ENCODE data around the gene MARVELD1. TPM values are rescaled to one million over a fixed set of nuclear protein-coding genes. Genes with fewer than 3 reads are reported as not detected.
A peak's percentile ranks its signal among the peaks of the same experiment; 100 is the strongest.

MARVELD1 gene
- total and polyA plus RNA-seq, 7 donors: 16.2 to 40.7 (median 20.0) TPM

DNA sequence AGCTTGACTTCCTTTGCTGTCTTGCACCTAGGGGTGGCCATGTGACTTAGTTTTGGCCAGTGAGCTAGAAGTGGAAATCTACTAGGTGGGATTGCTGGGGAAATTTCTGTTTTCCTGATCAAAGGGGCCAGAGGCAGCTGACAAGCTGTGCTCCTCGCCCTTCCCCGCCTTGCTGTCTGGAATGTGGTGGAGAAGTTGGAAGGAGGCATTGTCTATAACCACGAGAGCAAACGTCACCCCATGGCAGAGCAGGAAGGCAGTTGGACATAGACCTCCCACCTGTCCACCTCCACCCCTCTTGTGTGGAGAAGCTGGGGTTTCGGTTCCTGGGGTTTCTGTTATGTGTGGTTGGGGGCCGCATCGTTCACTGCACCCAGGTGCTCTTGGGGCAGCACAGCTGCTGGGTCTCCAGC is 51.0 kb downstream of the MARVELD1 start:
- WGBS, 2 donors: 44 to 58% methylated on average over 7 of the region's 7 CpGs
- intact Hi-C loops (cut with DNase I): no loop called here
- DNase-seq: no peak
- TF ChIP-seq POLR2AphosphoS5 (IDR thresholded peaks at IDR 0.05) (no peak), POLR2A (IDR thresholded peaks at IDR 0.05) (no peak)
- TF ChIP-seq, protein P1, sequence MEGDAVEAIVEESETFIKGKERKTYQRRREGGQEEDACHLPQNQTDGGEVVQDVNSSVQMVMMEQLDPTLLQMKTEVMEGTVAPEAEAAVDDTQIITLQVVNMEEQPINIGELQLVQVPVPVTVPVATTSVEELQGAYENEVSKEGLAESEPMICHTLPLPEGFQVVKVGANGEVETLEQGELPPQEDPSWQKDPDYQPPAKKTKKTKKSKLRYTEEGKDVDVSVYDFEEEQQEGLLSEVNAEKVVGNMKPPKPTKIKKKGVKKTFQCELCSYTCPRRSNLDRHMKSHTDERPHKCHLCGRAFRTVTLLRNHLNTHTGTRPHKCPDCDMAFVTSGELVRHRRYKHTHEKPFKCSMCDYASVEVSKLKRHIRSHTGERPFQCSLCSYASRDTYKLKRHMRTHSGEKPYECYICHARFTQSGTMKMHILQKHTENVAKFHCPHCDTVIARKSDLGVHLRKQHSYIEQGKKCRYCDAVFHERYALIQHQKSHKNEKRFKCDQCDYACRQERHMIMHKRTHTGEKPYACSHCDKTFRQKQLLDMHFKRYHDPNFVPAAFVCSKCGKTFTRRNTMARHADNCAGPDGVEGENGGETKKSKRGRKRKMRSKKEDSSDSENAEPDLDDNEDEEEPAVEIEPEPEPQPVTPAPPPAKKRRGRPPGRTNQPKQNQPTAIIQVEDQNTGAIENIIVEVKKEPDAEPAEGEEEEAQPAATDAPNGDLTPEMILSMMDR (IDR thresholded peaks at IDR 0.05): no peak
- H3K9me3 ChIP-seq: no peaks in the 10 kb centered on the region
- no peak overlapping the region for H3K4me3 ChIP-seq
- H3K27me3 ChIP-seq: peaks cover 0 to 8% (median 2%) of the 10 kb centered on the region in 3 donors
- no peaks in the 10 kb centered on the region for H3K4me1 ChIP-seq
- H3K27ac ChIP-seq: peak overlapping the region in 2 of 4 donors; percentile 31 to 60
- peaks cover 5 to 20% (median 9%) of the 10 kb centered on the region in 4 donors for H3K36me3 ChIP-seq

DNA sequence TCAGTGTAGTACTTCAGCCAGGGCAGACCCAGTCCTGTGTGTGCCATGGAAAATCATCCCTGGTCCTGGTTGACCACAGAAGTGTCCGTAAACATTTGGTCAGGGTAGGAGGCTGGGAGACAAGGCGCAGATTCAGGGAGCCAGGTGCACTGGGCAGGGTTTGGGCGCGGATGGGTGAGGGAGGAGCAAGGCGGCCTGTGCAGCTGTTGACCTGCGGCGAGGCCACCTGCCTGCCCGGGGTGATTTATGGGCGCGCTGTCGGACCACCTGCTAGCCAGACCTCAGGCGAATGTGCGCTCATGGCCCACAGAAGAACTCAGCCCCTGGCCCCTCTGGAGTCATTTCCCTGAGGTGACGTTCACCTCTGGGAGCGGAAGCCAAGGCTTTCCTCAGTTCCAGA is 51.7 kb downstream of the MARVELD1 start:
- TF ChIP-seq POLR2A (IDR thresholded peaks at IDR 0.05) (no peak), EP300 (IDR thresholded peaks at IDR 0.05) (no peak), POLR2AphosphoS5 (IDR thresholded peaks at IDR 0.05) (no peak)
- TF ChIP-seq, protein P1 (IDR thresholded peaks at IDR 0.05): no peak
- peaks cover 4 to 15% (median 8%) of the 10 kb centered on the region in 3 donors for H3K27me3 ChIP-seq
- DNase-seq: no peak
- H3K4me3 ChIP-seq: no peak overlapping the region
- no peaks in the 10 kb centered on the region for H3K9me3 ChIP-seq
- peak overlapping the region in 2 of 4 donors; percentile 31 to 60 for H3K27ac ChIP-seq
- intact Hi-C loops (cut with DNase I): no loop called here
- peaks cover under 1 to 14% (median 3%) of the 10 kb centered on the region in 4 donors for H3K36me3 ChIP-seq
- 26 to 70% methylated on average over 15 of the region's 15 CpGs for WGBS, 2 donors
- H3K4me1 ChIP-seq: no peaks in the 10 kb centered on the region

DNA sequence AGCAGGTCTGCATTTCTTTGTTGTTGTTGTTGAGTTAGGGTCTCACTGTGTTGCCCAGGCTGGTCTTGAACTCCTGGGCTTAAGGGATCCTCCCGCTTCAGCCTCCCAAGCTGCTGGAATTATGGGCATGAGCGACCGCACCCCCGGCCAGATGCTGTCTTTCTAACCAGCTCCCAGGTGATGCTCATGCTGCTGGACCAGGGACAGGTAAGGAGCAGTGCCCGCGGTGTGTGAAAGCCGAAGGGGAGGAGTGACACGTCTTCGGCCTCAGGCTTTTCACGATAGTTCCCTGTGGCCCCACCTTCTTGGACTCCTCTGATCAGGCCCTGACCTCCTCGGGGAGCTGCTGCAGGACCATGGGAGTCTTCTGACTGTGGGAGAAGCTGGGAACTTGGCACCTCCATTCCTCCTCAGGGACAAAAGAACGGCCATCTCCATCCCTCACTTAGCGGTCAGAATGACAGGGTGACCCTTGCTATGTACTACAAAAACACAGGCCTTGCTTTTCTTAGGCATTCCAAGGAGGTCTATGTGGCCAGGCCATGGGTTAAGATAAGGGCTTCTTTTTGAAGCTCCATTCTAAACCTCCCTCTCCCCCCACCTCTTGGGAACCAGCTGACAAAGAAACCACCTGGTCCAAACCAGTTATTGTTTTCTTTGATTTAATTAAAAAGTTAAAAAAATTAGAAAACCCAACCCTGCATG is 52.7 kb downstream of the MARVELD1 start:
- H3K9me3 ChIP-seq: no peaks in the 10 kb centered on the region
- intact Hi-C loops (cut with DNase I): no loop called here
- TF ChIP-seq, protein P1 (IDR thresholded peaks at IDR 0.05): no peak
- TF ChIP-seq POLR2A (IDR thresholded peaks at IDR 0.05) (no peak), EP300 (IDR thresholded peaks at IDR 0.05) (no peak), POLR2AphosphoS5 (IDR thresholded peaks at IDR 0.05) (no peak)
- WGBS, 2 donors: 93 to 94% methylated on average over 13 of the region's 13 CpGs
- no peak overlapping the region for H3K27ac ChIP-seq
- H3K27me3 ChIP-seq: peaks cover 8 to 26% (median 19%) of the 10 kb centered on the region in 3 donors
- H3K4me1 ChIP-seq: peaks cover 0 to 5% (median 4%) of the 10 kb centered on the region in 4 donors
- peaks cover 0 to 7% (median 0%) of the 10 kb centered on the region in 4 donors for H3K36me3 ChIP-seq
- DNase-seq: no peak
- no peak overlapping the region for H3K4me3 ChIP-seq

DNA sequence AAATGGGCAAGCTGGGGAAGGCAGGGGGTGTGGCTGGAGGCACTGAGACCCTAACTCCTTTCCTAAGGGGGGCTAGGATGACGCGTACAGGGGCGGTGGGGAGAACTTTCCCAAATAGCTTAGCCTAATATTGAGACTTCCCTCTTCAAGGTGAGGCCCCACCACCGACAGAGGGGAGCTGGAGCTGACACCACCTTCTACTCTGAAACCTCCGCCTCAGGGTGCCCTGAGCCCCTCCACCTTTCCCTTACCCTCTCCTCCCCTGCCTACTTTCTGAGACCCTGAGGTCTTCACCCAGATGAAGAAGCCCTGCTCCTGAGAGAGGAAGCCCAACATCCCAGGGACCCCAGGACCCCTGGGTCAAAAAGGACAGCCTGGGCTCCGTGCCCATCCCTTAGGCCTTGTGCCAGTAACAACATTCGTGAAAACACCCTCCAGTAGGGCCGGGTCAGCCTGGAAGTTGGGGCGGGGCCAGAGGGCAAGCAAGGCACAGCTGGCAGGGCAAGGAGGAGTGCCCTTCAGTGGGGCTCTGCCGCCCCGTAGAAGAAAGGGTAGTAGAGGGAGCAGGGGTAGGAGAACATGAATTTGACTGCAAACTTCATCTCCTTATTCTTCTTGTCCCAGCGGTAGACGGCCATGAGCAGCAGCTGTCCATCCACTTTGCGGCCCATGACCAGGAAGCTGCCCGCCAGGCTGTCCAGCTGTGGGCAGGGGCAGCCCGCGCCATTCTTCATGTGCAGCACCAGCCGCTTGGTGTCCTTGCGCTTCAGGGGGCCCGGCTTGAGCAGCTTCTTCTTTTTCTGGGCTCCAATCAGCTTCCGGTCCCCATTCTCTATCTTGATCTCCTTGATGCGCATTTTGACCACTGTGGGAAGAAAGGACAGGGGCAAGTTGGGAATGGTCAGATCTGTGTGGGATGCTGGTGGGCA is 53.7 kb downstream of the MARVELD1 start:
- TF ChIP-seq EP300 (IDR thresholded peaks at IDR 0.05) (no peak), POLR2AphosphoS5 (IDR thresholded peaks at IDR 0.05) (no peak), POLR2A (IDR thresholded peaks at IDR 0.05) (no peak)
- TF ChIP-seq, protein P1 (IDR thresholded peaks at IDR 0.05): no peak
- no peak for DNase-seq
- Histone ChIP-seq H3K36me3 (peaks cover 0 to 2% (median 0%) of the 10 kb centered on the region in 4 donors), H3K4me3 (no peak overlapping the region), H3K9me3 (no peaks in the 10 kb centered on the region), H3K4me1 (peaks cover 0 to 11% (median 8%) of the 10 kb centered on the region in 4 donors), H3K27me3 (peaks cover 14 to 36% (median 27%) of the 10 kb centered on the region in 3 donors), H3K27ac (no peak overlapping the region)
- intact Hi-C loops (cut with DNase I): no loop called here
- WGBS, 2 donors: 74 to 88% methylated on average over 22 of the region's 22 CpGs

Other genes with a start within 250 kb of the MARVELD1 start
- gene MMS19, start 215.3 kb upstream of the MARVELD1 start, total RNA-seq: 10 to 100 TPM; 37.9 to 79.8 (median 57.9) TPM
- 10 to 100 TPM; 29.4 to 48.9 (median 34.2) TPM for gene MMS19, start 215.3 kb upstream of the MARVELD1 start, polyA plus RNA-seq
- gene UBTD1, start 214.8 kb upstream of the MARVELD1 start, total RNA-seq: 1 to 10 TPM; 4.3 to 7.9 (median 7.4) TPM
- 1 to 10 TPM; 2.3 to 5.9 (median 5.4) TPM for gene UBTD1, start 214.8 kb upstream of the MARVELD1 start, polyA plus RNA-seq
- under 1 TPM in 1 of 4 donors, not detected in 3; 0.49 TPM for gene ANKRD2, start 141.0 kb upstream of the MARVELD1 start, total RNA-seq
- 1 to 10 TPM in 1 of 3 donors, under 1 TPM in 1, not detected in 1; 0.31 to 1.2 TPM for gene ANKRD2, start 141.0 kb upstream of the MARVELD1 start, polyA plus RNA-seq
- under 1 TPM in 1 of 4 donors, not detected in 3; 0.71 TPM for gene HOGA1, start 129.3 kb upstream of the MARVELD1 start, total RNA-seq
- gene HOGA1, start 129.3 kb upstream of the MARVELD1 start, polyA plus RNA-seq: 1 to 10 TPM in 1 of 3 donors, under 1 TPM in 1, not detected in 1; 0.26 to 1.2 TPM
- gene C10orf62, start 124.0 kb upstream of the MARVELD1 start, total RNA-seq: not detected
- not detected for gene C10orf62, start 124.0 kb upstream of the MARVELD1 start, polyA plus RNA-seq
- gene MORN4, start 80.2 kb upstream of the MARVELD1 start, total RNA-seq: 10 to 100 TPM in 1 of 4 donors, 1 to 10 TPM in 2, under 1 TPM in 1; 0.83 to 23.4 (median 5.4) TPM
- 1 to 10 TPM; 1.2 to 2.5 (median 2.5) TPM for gene MORN4, start 80.2 kb upstream of the MARVELD1 start, polyA plus RNA-seq
- 10 to 100 TPM; 13.3 to 19.3 (median 13.9) TPM for gene PI4K2A, start 73.1 kb upstream of the MARVELD1 start, total RNA-seq
- 1 to 10 TPM; 8.1 to 9.0 (median 8.9) TPM for gene PI4K2A, start 73.1 kb upstream of the MARVELD1 start, polyA plus RNA-seq
- 10 to 100 TPM; 10.5 to 16.1 (median 12.2) TPM for gene AVPI1, start 26.5 kb upstream of the MARVELD1 start, total RNA-seq
- gene AVPI1, start 26.5 kb upstream of the MARVELD1 start, polyA plus RNA-seq: 10 to 100 TPM; 22.6 to 58.3 (median 31.8) TPM
- 10 to 100 TPM in 3 of 4 donors, 1 to 10 TPM in 1; 8.9 to 15.9 (median 12.4) TPM for gene ZFYVE27, start 23.4 kb downstream of the MARVELD1 start, total RNA-seq
- gene ZFYVE27, start 23.4 kb downstream of the MARVELD1 start, polyA plus RNA-seq: 10 to 100 TPM in 1 of 3 donors, 1 to 10 TPM in 2; 7.2 to 42.2 (median 7.9) TPM
- 10 to 100 TPM in 3 of 4 donors, 1 to 10 TPM in 1; 9.9 to 24.6 (median 21.4) TPM for gene SFRP5, start 58.3 kb downstream of the MARVELD1 start, total RNA-seq
- gene SFRP5, start 58.3 kb downstream of the MARVELD1 start, polyA plus RNA-seq: 1 to 10 TPM in 1 of 3 donors, under 1 TPM in 2; 0.46 to 5.0 (median 0.60) TPM
- gene GOLGA7B, start 136.1 kb downstream of the MARVELD1 start, total RNA-seq: under 1 TPM; 0.16 to 0.71 (median 0.41) TPM
- gene GOLGA7B, start 136.1 kb downstream of the MARVELD1 start, polyA plus RNA-seq: 1 to 10 TPM; 1.0 to 1.4 (median 1.2) TPM

All from sigmoid colon (tissue), 7 donors.